ENCODE data around the gene PKNOX2.

The PKNOX2 gene

DNA sequence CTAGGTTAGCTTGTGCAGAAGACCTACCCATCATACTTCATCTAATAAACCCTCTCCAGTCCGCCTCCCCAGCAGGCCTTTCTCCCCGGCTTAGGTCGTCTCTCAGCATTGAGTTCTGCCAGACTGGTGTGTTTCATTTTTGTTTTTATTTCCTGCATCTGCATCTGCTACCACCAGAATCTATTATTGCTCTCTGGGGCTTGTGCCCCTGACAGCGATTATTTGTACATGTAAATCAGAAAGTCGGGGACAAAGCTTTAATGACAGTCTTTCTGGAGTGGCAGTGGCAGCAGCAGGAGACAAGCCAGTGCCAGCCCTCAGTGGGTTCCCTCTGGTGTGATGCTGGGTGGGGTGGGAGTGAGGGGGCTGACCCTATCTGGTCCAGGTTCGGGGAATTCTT, 127.5 kb downstream of the PKNOX2 start:
- no peak for DNase-seq

DNA sequence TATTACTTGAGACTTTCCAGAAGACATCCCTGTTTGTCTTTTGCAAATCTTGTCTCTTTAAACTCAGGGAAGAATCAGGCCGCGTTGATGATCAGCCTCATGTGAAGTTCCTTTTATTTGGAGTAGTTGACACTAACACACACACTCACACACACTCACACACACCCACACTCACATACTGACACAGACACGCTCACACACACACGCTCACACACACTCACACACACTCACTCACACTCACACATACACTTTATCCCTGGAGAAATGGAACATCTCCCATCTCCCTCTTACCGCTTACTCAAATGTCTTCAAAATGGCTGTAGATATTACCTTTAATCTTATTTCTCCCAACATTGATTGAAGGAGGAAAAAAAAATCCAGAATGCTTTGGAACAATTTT, 129.0 kb downstream of the PKNOX2 start:
- DNase-seq, result no peak

DNA sequence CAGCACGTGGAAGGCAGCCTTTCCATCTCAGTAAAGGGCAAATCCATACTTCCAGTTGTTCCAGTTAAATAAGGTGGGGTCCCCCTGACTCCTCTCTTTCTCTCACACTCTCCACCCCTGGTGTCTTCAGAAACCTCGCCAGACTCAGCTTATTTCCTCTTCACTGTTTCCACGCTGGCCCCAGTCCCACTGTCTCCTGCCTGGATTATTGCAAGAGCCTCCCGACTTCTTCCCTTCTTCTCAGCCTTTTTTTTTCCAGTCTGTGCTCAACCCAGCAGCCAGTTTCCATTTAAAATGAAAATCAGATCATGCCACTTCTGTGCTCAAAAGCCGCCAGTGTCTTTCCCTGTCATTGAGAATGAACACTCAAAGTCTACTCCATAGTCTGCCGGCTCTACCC, 131.4 kb downstream of the PKNOX2 start:
- no peak for DNase-seq

DNA sequence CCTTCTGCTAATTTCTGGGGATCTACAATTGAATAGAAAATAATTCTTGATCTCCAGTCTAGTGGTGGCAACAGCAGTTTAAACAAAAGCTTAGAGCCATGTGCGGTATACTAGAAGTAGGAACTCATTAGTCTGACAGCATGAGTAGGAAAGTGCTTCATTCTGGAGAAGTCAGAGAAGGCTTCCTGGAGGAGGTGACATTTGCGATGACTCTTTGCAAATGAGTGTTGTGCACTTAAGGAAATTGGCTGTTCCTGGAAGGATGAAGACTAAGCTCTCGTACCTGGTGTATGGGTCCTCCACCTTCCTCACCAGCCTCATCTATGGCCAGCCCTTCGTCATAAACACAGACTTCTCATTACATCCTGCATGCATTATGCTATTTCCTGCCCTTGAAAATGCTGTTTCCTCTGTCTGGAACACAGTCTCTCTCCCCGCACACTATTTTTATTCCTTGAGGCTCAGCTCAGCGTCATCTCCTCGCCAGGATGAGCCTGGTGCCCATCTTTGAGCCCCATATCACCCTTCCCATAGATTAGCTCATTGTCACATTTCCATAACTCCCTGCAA, 132.9 kb downstream of the PKNOX2 start:
- no peak for DNase-seq

DNA sequence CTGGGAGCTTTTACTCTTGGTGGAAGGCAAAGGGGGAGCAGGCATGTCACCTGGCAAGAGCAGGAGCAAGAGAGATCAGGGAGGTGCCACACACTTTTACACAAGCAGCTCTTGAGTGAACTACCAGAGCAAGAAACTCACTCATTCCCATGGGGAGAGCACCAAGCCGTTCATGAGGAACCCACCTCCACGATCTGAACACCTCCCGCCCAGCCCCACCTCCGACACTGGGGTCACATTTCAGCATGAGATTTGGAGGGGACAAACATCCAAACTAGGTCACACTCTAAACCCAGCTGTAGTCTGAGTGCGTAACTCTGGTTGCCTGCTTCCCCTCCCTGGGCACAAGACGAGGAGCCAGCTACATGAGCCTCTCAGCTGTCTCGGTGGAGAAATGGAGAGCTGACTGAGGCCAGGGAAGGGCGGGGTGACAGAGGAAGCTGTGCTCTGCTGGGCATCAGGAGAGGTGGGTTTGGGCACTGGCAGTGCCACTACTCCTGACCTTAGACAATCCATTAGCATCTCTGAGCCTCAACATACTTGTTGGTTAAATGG, 134.6 kb downstream of the PKNOX2 start:
- no peak for DNase-seq

DNA sequence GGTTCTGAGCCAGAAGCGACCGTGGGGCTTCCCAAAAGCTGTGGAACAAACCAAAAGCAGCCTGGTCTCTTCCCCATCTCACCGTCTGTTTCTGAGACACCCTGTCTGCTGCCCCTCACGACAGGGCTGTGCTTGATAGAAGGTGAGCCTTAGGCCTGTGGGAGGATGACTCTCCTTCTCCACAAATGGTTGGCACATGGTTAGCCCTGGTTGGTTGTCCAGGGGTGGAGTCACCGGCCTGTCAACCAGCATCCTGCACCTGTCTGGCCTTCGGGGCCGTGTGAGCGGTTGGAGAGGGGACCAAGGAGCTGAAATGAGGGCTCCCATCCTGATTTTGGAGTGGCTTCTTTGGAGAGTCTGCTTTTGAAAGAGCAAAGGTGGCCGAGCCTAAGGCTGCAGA, 135.3 kb downstream of the PKNOX2 start:
- no peak for DNase-seq

DNA sequence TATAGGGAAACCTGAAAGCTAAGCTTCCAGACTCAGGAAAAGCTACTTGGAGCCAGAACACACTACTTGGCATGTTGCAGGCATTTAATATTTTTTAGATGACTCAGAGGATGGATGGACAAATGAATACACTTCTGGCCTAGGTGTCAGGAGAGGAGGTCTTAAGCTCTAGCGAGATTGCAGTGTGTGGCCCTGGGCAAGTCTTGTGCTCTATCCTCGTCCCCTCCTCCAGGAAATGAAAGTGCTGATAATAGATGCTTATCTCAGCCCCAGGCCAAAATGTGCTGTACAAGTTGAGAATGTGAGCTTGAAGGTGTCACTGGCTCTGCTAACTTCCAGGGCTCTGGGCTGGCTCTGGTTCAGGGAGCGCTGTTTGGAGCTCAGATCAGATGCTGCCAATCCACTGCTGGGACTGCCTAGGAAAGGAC, 136.3 kb downstream of the PKNOX2 start:
- no peak for DNase-seq

DNA sequence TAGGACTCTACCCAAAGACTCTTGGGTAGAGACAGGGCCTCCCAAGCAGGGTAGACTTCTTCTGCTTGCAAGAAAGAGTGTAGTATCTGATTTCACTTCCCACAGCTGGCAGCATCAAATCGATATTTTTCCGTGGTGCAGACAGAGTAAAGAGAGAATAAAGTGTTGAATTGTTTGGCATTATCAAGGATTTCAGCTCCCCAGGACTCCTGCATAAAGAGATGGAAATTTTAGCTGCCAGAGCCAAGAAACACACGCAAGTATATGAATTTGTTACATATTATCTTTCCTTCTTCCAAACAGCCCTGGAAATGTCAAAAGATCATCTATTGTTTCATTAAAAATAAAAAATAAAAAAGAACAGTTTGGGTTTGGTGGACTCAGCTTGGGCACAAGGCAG, 136.8 kb downstream of the PKNOX2 start:
- DNase-seq, result no peak

DNA sequence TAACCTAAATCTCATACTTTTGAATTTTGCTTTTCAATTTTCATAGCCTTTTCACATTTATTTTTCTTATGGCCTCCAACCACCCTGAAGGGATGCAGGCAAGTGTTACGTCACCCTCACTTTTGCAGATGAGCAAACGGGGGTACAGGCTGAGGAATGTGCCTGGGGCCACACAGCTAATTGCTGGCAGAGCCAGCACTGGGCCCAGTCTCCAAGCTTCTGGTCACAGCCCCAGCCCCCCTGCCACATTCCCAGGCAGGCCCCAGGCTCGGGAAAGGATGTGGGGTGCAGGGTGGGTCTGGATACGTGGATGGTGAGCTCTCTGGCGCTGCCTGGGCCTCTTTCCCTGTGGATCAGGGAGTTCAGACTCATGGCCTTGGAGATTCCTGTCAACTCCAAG, 138.6 kb downstream of the PKNOX2 start:
- DNase-seq, result no peak

DNA sequence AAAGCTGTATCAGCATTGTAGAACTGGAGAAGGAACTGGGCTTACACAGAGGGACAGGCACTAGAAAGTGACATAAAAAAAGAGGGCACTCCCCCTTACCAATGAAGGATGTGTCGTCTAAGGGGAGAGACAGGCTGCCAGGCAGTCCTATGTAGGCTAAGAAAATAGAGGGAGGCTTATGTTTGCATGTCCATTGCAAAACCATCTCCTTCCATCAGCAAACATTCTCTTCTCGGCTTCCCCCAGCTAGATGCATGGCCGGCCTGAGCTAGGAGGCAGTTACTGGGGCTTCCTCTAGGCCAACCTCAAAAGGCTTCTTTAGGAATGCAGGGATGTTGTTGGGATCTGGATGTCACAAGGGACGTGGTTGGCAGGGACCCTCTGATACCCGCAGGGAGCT, 139.1 kb downstream of the PKNOX2 start:
- DNase-seq, result no peak

DNA sequence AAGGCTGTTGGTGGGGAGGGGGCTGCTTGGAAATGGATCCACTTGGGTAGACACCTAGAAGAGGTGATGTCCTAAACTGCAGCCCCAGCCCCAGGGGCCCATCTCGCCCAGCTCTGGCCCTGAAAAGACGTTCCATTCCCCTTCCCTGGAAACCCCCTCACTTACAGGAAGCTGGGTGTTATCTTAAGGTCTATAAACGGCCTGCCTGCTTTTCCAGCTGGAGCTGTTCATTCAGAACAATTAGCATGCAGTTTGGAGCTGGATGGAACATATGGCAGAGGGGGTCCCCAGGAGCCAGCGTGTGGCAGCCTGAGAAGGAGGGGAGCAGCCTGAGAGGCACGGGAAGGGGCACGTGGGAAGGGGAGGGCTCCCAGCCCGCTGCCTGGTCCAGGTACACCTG, 139.6 kb downstream of the PKNOX2 start:
- DNase-seq, result no peak

DNA sequence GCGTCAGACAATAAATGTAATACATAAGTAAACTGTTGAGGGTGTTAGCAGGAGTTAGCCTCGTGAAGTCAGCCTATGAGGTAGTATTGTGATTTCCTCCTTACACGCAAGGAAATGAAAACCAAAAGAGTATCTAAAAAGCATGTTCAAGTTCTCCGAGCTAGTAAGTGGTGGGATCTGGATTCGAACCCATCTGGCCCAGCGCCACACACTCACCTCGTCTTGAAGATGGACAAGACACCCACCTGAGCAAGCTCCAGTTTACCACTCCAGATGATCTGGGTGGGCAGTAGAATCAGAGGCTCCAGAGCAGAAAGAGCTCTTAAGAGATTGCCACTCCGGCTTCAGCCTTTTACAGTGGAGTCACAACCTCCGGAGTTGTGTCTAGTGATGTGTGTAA, 140.3 kb downstream of the PKNOX2 start:
- no peak for DNase-seq

DNA sequence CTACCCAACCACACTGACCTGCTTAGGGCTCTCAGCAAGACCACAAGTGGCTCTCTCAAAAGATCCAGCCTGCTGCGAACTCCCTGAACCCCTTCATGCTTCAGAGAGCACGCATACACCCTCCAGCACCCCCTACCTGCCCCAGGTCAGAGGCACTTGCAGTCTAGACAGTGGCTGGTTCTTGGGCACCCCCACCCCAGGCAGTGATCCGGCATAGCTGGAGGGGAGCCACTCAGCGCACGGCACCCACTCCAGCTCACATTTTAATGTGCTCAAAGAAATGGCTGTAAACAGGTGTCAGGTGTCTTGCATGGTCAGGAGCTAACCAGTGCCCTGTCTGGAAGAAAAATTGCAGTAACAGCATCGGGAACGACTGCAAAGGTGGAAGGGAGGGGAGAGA, 140.8 kb downstream of the PKNOX2 start:
- DNase-seq, result no peak

DNA sequence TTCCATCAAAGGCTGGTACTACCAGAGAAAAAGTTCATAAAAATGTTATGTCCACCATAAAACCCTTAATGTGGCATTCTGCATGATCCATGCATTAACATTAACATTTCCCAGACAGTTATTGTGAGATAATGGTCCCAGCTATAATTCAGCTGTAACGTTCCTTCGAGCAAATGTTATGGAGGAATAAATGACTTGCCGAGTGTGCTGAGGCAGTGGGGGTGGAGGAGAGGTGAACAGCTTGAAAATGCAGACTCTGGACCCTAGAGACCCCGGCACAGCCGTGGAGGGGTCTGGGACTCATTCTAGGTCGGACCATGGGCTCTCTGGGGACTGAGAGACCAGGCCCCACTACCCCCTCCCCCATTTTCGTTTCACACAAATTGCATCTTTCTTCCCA, 141.9 kb downstream of the PKNOX2 start:
- DNase-seq, result no peak

DNA sequence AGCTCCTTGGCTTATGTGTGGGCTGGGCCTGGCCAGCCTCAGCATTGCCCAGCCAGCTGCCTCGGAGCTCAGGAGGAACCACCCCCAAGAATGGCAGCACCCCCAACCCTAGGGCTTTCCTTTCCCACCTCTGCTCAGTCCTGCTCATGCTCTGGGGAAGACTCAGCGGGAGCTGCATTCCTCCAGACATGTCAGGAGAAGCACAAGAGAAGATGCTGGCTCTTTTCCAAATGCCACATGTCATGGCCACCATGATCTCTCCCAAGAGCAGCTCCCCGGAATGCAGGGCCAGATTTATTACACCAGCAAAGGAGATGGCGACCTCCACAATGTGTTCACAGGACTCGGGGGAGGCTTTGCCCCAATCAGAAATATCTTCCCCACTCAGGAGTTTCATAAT, 143.7 kb downstream of the PKNOX2 start:
- no peak for DNase-seq

DNA sequence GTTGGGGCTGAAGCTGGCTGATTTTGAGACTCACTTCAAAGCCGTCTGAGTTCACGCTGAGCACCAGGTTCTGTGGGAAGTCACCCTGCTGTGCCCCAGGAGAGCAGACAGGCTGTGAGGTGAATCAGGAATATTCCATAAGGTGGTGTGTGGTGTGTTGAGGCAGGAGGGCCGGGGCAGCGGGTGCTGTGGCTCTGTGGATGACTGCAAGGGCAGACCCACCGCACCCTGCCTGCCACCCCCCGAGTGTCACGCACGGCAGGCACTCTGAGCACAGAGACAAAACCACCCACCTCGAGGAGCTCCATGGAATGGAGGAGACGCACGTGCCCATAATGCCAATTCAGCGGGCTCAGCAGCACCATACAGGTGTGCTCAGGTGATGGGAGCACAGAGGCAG, 147.8 kb downstream of the PKNOX2 start:
- DNase-seq, result no peak

DNA sequence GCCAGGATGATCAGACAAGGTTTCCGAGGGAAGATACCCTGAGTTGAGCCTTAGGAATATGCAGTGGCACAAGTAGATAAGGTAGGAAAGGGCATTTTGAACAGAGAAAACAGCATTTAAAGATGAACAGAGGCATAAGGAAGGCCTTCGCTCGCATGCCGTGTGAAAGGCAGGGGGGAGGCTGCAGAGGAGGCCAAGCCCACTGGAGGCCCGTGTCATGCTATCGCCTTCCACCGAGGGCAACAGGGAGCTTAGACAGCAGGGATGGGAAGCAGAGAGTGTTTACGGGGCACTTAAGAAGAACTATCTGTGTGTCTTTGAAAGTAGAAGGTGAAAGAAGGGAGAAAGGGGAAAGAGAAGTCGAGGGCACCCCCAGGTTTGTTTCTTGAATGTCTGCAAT, 148.3 kb downstream of the PKNOX2 start:
- no peak for DNase-seq

DNA sequence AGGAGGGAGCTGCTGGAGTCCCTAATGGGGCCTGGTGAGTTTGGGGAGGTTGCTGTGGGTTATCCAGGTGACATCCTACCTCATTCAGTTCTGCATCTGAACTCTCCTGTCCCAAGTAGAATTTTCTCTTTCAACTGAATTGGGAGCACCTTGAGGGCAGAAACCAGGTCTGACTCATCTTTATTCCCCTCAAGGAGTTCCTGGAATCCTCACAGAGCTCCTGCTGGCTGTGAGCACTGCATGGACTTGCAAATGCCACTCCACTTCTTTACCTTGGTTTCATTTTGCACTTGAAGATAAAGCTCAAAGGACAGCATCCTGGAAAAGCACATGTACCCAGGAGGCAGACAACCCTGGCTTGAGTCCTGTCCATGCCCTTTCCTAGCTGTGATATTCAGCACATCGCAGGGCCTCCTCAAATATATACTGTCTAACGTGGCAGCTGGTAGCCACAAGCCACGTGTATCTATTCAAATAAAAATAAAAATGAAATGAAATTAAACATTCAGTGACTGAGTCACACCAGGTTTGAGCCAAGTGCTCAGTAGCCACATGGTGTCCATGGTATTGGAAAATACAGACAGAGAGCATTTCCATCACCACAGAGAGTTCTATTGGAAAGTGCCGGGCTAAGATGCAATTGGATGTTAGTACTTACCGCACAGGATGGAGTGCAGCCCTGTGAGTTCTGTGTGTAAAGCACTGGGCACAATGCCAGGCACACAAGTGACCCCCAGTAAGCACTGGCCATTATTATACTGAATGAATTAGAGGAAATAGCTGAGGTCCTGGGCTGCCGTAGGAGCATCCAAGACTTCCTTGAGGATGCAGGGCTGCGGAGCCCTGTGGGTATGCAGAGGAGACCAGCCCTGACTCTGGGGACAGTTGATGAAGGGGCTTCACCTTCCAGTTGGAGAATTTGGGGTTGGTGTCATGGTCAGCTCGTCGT, 149.0 kb downstream of the PKNOX2 start:
- no peak for DNase-seq

DNA sequence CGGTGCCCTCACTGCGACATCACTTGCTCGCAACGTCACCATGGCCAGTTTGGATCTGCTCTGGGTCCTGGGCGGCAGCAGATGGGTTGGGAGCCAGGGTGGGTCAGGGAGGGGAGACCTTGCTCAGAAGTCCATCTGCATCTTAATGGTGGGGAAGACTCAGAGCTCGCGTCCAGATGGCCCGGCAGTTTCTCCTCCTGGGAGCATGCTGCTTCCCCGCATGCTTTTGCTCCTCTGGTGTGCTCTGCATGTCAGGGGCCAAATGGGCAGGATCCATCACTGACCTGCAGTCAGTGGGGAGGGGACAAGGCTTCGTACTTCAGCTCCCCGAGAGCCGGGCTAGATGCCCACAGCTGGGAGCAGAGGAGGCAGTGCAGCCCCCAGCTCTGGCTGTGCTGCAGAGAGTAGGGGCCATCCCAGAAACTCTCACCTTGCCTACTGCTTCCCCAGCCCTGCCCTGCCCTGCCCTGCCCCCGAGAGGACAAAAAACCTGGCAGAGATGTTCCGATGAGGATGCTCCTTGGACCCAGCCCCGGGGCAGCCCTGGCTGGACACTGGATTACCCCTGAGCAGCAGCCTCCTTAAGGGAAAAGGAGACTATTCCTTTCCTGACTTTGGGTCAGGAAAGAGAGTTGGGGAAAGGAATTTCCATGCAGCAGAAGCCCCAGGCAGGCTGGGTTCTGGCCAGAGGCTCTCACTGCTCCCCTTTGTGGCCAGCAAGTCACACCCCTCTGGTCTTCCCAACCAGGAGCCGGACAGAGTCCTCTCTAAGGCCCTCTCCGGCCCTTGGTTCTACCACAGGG, 149.9 kb downstream of the PKNOX2 start:
- no peak for DNase-seq

DNA sequence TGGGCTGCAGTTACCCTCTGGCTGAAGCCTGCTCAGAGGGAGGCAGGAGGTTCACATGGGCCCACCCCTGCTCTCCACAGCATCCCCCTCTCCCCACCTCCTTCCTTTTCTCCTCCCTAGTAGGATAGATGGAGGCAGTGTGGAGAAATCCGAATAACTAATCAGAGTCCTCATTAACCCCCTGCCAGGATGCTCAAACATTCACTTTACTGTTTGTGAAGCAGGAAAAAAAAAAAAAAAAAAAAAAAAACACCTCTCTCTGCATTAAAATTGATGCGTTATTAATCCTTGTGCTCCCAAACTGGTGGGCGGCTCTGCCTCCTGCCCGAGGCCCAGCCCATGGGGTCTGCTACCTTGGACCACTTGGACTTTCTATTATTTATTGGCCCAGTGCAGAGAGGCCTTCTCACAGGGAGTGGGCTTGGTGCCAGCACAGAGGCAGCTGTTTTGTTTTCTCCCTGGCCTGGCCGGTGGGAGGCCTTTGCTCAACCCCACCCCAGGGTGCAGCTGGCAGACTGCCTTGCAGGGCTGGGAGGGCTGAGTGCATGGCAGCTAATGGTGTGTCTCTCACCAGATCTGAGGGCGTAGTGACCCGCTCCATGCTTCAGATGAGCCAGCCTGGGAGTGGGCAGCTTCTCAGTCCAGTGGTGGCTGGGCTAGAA, 150.7 kb downstream of the PKNOX2 start:
- DNase-seq, result no peak

DNA sequence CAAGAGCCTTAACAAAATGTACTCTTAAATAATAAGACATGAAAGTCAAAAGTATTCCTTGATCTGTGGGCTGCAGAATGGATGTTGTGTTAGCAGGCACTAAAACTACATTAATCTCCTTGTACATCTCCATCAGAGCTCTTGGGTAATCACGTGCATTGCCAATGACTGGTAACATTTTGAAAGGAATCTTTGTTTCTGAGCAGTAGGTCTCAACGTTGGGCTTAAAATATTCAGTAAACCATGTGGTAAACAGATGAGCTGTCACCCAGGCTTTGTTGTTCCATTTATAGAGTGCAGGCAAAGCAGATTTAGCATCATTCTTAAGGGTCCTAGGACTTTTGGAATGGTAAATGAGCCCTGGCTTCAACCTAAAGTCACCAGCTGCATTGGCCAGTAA, 152.9 kb downstream of the PKNOX2 start:
- DNase-seq, result no peak

DNA sequence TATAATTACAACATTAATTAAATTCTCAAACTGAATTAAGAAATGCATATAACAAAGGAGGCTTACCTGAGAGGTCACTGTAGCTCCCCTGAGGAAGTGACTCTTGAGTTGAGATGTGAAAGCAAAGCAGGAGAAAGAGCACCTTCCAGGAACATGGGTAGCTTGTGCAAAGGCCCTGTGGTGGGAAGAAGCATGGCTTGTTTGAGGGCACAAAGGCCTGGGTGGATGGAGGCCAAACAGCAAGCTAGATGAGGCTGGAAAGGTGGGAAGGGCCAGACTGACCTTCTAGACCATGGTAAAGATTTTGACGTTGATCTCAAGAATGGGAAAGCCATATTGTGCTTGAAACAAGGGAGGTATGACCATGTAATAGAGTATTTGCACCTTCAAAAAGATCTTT, 155.1 kb downstream of the PKNOX2 start:
- no peak for DNase-seq
